GM18858 (cell line): ENCODE data around the gene PTCHD4.

ENCODE experiments used
- ATAC-seq: cut with Tn5 transposase; IDR thresholded peaks from one replicate; pipeline ENCODE4 v1.9.1; 2021; ENCODE audit not compliant: unreplicated experiment

PTCHD4 gene

DNA sequence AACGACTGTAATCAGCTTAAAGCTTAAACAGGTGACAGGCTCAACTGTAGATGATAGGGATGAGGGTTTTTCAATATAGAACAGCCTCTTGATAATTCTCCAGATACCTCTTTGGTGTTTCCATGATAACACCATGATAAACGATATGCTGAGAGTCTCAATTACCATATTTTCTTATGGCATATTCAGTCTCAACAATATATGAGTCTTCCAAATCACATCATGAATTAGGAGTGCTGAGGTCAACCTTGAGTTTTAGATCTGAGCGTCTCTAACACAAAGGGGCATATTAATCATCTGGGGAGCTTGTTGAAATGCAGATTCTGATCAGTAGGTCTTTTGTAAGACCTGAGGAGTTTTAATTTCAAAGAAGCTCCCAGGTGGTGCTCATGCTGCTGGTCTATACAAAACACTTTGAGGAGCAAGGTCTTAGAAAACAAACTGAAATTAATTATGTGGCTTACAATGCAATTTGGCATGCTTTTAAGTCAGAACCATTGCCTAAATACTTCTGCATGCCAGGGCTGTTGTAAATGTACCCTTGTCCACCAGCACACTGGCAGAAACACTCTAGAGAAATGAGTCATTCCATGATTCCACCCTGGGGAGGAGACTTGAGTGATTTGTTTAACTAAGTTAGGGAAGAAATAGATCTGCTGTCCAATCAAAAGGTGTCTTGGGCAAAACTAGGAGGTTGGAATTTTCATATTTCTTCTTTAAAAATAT is 49.6 kb downstream of the PTCHD4 start:
- no peak for ATAC-seq
